HL-60/S4 (cell line): ENCODE data around the gene UBALD1.
"Not testable (repeated sequence)": the region's sequence is repeated elsewhere in the genome, so short reads cannot be mapped to it uniquely, and the experiment has no call there.

Source experiments
- in situ Hi-C: fragments of 300-500 bp; cut with MboI; formaldehyde crosslinking; loops from 2 replicates; pipeline ENCODE4 v1.14.3; 2022; ENCODE audit warnings: low sequenced_read_pairs

UBALD1 gene

GRCh38 chr16:4614571-4615383 lies at the start of gene UBALD1:
UBALD1 (minus strand) TSS chr16:4614888; CDS start chr16:4614797, 91 bp downstream.
- in situ Hi-C loops: loop anchor here (5.0 kb wide), 1 partner anchor 63 kb away; no protein-coding TSS in a partner anchor

GRCh38 chr16:4663777-4664465 lies 49.2 kb upstream of the UBALD1 start:
- in situ Hi-C loops: no loop called here

- in situ Hi-C loops: no loop called here
Observed at GRCh38 chr16:4663465-4663776, 48.7 kb upstream of the UBALD1 start.

- in situ Hi-C loops: no loop called here
Observed at GRCh38 chr16:4661661-4662060, 47.0 kb upstream of the UBALD1 start.

DNA sequence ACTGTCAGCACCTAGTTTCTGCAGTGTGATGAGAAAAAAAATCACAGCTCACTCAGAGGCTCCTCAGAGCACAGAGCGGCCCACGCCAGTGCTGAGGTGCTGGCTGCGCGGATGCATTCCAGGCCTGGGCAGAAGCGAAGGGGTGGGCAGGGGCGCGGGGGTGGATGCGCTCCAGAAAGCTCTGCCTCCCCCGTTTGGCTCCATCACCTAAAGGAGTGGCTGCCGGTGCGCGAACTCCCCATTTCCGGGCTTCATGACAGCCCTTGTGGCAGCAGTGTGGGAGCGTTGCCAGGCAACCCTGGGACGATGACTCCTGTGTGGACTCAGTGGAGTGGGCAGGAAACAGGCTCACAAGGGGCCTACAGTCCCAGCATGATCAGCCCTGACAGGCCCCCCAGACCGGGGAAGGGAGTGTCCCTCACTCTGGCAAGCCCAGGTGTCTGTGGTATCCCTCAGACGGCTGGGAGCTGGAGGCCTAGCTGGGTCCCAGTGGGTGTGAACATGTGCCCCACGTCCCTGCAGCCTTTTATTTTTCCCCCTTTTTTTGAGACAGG lies 45.8 kb upstream of the UBALD1 start:
- in situ Hi-C loops: no loop called here

- in situ Hi-C loops: no loop called here
Observed at GRCh38 chr16:4659363-4660353, 45.0 kb upstream of the UBALD1 start.

GRCh38 chr16:4656695-4657686 lies 42.3 kb upstream of the UBALD1 start:
- in situ Hi-C loops: no loop called here

DNA sequence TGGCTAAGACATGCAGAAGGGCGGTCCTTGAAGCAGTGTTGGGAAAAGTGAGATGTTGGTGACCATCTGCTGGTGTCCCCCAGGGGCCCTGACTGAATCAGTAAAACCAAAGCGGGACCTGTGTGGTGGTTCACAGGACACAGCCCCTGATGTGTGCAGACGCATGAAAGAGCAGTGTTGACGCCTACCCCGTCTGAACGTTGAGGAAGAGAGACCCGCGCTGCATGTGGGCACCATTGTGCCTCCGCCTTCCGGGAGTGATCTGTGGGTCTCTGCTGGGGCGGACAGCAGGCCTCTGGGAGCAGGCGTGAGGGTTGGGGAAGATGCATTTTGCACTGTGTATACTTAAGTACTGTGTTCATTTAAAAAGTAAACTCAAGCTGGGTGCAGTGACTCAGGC lies 41.5 kb upstream of the UBALD1 start:
- in situ Hi-C loops: no loop called here

DNA sequence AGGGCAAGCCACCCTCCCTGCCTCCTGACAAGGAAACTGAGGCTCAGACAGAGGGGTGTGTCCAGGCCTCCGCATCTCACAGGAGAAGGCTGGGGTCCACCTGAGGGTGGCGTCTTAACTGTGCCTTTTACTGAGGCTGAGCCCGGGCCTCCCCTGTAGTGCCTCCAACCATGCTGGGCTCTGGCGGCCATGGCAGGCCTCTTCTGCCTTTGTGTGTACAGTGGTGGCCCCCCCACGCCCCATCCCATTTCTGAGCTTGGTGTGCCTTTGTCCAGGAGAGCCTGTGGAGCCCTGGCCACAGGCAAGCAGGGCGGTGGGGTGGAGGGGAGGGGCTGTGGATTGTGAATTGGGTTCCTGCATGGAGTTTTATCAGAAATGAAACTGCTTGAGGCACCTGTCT lies 41.1 kb upstream of the UBALD1 start:
- in situ Hi-C loops: no loop called here

- in situ Hi-C loops: no loop called here
Observed at GRCh38 chr16:4654964-4655590, 40.4 kb upstream of the UBALD1 start.

DNA sequence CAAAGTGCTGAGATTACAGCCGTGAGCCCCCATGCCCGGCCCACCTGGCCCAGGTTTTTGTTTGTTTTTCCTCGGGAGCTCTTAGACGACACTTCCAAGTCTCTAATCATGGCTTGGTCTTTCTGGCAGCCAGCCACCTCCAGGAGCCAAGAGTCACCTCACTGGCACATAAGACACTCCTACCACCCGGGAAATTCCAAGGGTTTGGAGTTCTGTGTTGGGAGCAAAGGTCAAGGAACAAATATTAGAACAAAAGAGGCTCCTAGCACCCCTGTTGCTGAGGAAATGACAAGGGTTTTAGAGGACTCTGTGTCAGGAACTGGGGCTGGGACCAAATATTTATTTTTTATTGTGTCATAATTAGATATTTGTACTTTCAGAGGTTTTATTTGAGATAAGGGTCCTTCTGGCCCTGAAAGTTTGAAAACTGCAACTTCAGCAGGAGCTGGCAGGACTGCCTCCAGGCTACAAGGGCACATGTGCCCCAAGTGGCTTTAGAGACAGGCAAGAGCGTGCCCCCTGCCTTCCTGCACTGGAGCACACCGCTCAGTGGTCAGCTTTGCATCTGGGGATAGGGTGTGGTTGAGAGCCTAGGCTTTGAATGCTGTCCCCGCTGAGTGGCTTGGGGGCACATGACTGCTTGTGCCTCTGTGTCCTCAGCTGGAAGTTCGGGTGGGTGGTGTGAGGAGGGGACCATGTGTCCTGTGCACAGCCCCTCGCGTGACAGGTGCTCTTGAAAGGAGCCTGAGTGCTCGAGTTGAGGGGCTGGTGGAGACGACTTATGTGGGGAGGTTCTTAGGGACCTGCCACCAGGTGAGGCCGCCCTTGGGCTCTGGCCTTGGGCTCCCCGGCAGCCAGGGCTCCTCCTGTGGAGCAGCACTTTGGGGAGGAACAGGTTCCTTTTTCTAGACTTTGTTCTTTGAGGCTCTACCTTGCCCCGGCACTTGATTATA lies 39.6 kb upstream of the UBALD1 start:
- in situ Hi-C loops: no loop called here

DNA sequence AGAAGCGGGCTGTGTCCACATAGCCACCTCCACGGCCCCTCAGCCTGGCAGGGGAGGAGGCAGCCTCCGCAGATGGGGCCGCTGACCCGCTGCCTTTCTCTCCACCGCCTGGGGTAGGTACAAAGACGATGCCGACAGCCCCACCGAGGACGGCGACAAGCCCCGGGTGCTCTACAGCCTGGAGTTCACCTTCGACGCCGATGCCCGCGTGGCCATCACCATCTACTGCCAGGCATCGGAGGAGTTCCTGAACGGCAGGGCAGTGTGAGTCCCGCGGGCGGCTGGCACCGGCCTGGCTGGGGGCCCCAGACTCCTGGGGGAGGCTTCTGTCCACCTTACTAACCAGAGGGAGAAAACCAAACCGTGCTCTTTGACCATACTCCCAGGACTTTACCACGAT lies 37.9 kb upstream of the UBALD1 start:
- in situ Hi-C loops: no loop called here

DNA sequence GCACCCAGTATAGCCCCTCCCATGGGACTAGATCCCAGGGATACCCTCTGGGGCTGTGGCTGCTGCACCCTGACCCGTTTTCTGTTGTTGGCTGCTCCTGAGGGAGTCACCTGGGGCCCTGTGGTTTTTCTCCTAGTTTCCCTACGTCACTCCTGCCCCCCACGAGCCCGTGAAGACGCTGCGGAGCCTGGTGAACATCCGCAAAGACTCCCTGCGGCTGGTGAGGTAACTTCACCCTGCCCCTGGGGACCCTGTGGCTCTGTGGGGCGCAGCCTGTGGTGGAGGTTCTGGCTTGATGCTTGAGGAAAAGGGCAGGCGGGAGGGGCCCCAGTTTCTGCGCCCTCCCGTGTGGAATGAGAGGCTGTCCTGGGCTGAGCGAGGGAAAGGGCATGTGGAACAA lies 37.1 kb upstream of the UBALD1 start:
- in situ Hi-C loops: no loop called here

DNA sequence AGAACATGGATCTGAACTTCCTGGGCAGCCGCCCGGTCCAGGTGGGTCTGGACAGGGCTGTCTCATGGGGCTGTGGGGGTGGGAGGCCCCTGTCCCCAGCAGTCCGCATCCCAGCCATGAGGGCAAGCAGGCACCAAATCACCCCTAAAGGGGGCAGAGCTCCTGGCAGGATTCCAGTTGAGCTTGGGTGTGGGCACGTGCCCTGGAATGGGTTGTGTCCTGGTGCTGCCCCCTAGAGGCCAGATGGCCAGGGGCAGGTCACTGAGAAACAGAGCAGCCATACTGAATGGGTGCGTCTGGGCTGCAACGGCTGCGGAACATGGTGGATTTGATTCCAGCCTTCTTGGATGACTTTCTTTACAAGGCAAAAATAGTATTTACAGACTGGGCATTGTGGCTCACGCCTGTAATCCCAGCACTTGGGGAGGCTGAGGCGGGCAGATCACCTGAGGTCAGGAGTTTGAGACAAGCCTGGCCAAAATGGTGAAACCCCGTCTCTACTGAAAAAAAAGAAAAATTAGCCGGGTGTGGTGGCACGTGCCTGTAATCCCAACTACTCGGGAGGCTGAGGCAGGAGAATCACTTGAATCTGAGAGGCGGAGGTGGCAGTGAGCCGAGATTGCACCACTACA lies 35.9 kb upstream of the UBALD1 start:
- in situ Hi-C loops: not testable (repeated sequence)

DNA sequence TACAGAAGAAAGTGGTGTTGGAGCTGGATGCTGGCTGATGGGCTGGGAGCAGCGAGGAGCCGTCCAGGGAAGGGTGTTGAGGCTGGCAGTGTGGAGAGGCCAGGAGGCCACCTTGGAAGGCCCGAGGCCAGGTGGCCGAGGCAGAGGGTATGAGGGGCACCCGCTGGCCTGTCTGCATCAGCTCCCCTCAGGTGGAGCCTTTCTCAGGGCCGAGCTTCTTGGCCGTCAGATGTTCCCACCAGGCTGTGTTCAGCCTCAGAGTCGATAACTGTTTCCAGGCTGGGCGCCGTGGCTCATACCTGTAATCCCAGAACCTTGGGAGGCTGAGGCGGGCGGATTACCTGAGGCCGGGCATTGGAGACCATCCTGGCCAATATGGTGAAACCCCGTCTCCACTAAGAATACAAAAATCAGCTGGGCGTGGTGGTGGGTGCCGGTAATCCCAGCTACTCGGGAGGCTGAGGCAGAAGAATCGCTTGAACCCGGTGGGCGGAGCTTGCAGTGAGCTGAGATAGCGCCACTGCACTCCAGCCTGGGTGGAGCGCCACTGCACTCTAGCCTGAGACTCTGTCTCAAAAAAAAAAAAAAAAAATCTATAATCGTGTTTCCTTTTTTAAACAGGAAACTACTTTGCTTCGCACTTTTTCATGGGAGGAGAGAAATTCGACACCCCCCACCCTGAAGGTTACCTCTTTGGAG lies 35.2 kb upstream of the UBALD1 start:
- in situ Hi-C loops: no loop called here

- in situ Hi-C loops: no loop called here
Observed at GRCh38 chr16:4648917-4649316, 34.2 kb upstream of the UBALD1 start.

GRCh38 chr16:4647644-4647980 lies 32.9 kb upstream of the UBALD1 start:
- in situ Hi-C loops: no loop called here
